SK-N-SH (cell line): Measurements from ENCODE around the gene SLC6A20. TPM values are rescaled to one million over a fixed set of nuclear protein-coding genes. Genes with fewer than 3 reads are reported as not detected.

ENCODE experiments used
- CTCF ChIA-PET: fragments of 300-600, 350-600 bp; formaldehyde crosslinking; extraction: SDS; loops from one replicate; lab custom pipeline; 2021; lab: Yijun Ruan, JAX
- POLR2A ChIA-PET: fragments of 350-600 bp; sonication (Branson Sonifier 250); formaldehyde crosslinking; extraction: SDS; loops from one replicate; lab custom pipeline; 2020; ENCODE audit warnings: antibody characterized with exemption, inconsistent platforms; lab: Yijun Ruan, JAX
- DNase-seq: peaks from one replicate; pipeline ENCODE4 v3.0.0; 2012
- H2AFZ ChIP-seq: fragments of 200-600 bp; sonication (generic); 2 replicates; pipeline ENCODE4 v1.8.1; 2016; ENCODE audit warnings: antibody characterized with exemption, mild to moderate bottlenecking, low read depth
- H3F3A ChIP-seq: fragments of 200-600 bp; sonication (generic); replicated peaks from 2 replicates; pipeline ENCODE3; 2016; ENCODE audit warnings: antibody characterized with exemption, mild to moderate bottlenecking; ENCODE audit not compliant: insufficient read depth
- H3K27ac ChIP-seq, 2 experiments: fragments of 200-500 bp in 1 of 2; fragments of 200-600 bp in 1 of 2; sonication (Bioruptor generic) in 1 of 2; sonication (generic), shearing (Covaris generic) in 1 of 2; 2 replicates each; pipeline versions ENCODE4 v1.5.1 to v1.6.1; 2014 to 2016; ENCODE audit warnings: low read depth in 2 of 2, inconsistent platforms in 1 of 2, low read length in 1 of 2, mild to moderate bottlenecking in 1 of 2, mixed read lengths in 1 of 2
- H3K27me3 ChIP-seq: fragments of 200-600 bp; sonication (generic), shearing (Covaris generic); 2 replicates; pipeline ENCODE4 v1.6.1; 2016; ENCODE audit warnings: mixed run types; ENCODE audit not compliant: insufficient read depth
- H3K36me3 ChIP-seq, 2 experiments: fragments of 200-500 bp in 1 of 2; fragments of 200-600 bp in 1 of 2; sonication (Bioruptor generic) in 1 of 2; sonication (generic) in 1 of 2; replicated peaks in 1 of 2; 2 replicates each; pipeline versions ENCODE3 to v1.5.1; 2014 to 2016; ENCODE audit warnings: low read length in 1 of 2, mild to moderate bottlenecking in 1 of 2; ENCODE audit not compliant: insufficient read depth in 2 of 2, control insufficient read depth in 1 of 2
- H3K4me1 ChIP-seq, 2 experiments: fragments of 200-500 bp in 1 of 2; fragments of 200-600 bp in 1 of 2; sonication (Bioruptor generic) in 1 of 2; sonication (generic), shearing (Covaris generic) in 1 of 2; 2 replicates each; pipeline versions ENCODE4 v1.5.1 to v1.6.1; 2014 to 2016; ENCODE audit warnings: low read depth in 1 of 2, low read length in 1 of 2, mixed run types in 1 of 2; ENCODE audit not compliant: insufficient read depth in 2 of 2, control insufficient read depth in 1 of 2
- H3K4me2 ChIP-seq: fragments of 200-600 bp; sonication (generic), shearing (Covaris generic); 2 replicates; pipeline ENCODE4 v1.6.1; 2017; ENCODE audit warnings: mixed run types
- H3K4me3 ChIP-seq, 2 experiments: fragments of 200-500 bp in 1 of 2; fragments of 200-600 bp in 1 of 2; sonication (Bioruptor generic) in 1 of 2; sonication (generic), shearing (Covaris generic) in 1 of 2; 2 replicates each; pipeline versions ENCODE4 v1.5.1 to v1.8.1; 2014 to 2016; ENCODE audit warnings: low read depth in 2 of 2, inconsistent platforms in 1 of 2, low read length in 1 of 2, mild to moderate bottlenecking in 1 of 2, mixed read lengths in 1 of 2, moderate library complexity in 1 of 2
- H3K79me2 ChIP-seq: fragments of 200-600 bp; sonication (generic); 2 replicates; pipeline ENCODE4 v1.8.1; 2017; ENCODE audit warnings: mild to moderate bottlenecking; ENCODE audit not compliant: insufficient read depth
- H3K9ac ChIP-seq: fragments of 200-600 bp; sonication (generic); 2 replicates; pipeline ENCODE4 v1.6.1; 2017; ENCODE audit warnings: mixed run types
- H3K9me2 ChIP-seq: fragments of 200-600 bp; sonication (generic); 2 replicates; pipeline ENCODE4 v1.6.1; 2017; ENCODE audit warnings: mixed run types
- H3K9me3 ChIP-seq: fragments of 200-600 bp; sonication (generic); 2 replicates; pipeline ENCODE4 v1.6.1; 2017; ENCODE audit warnings: mixed run types, mild to moderate bottlenecking, moderate library complexity
- H4K20me1 ChIP-seq: fragments of 200-600 bp; sonication (generic); 2 replicates; pipeline ENCODE4 v1.6.1; 2017; ENCODE audit warnings: mild to moderate bottlenecking, mixed run types; ENCODE audit not compliant: insufficient read depth
- CHD2 ChIP-seq: fragments of 150-350 bp; IDR thresholded peaks from 2 replicates; pipeline ENCODE4 v1.6.1; 2018; ENCODE audit warnings: low read length; ENCODE audit not compliant: partially characterized antibody
- CTCF ChIP-seq: fragments of 200-600 bp; sonication (generic); IDR thresholded peaks from 2 replicates; pipeline ENCODE4 v1.6.1; 2017; ENCODE audit warnings: antibody characterized with exemption, mild to moderate bottlenecking, moderate library complexity
- ELF1 ChIP-seq: IDR thresholded peaks from 2 replicates; pipeline ENCODE4 v1.4.0; 2012
- EP300 ChIP-seq, 2 experiments: IDR thresholded peaks; 2 replicates each; pipeline versions ENCODE4 v1.4.0 to v1.6.1; 2012; ENCODE audit warnings: borderline replicate concordance in 1 of 2, low read depth in 1 of 2, low read length in 1 of 2
- FOXJ3 ChIP-seq: sonication (generic); formaldehyde crosslinking; IDR thresholded peaks from 2 replicates; pipeline ENCODE4 v1.5.1; 2020; ENCODE audit warnings: mild to moderate bottlenecking, missing genetic modification reagents
- FOXM1 ChIP-seq: IDR thresholded peaks from 2 replicates; pipeline ENCODE4 v1.4.0; 2012; ENCODE audit warnings: low read depth, mild to moderate bottlenecking
- GATA2 ChIP-seq: sonication (generic); formaldehyde crosslinking; IDR thresholded peaks from 2 replicates; pipeline ENCODE4 v1.5.0; 2020; ENCODE audit warnings: mild to moderate bottlenecking, missing genetic modification reagents
- MEF2A ChIP-seq: IDR thresholded peaks from 2 replicates; pipeline ENCODE4 v1.4.0; 2012; ENCODE audit warnings: low read depth, borderline replicate concordance
- NFIC ChIP-seq: IDR thresholded peaks from 2 replicates; pipeline ENCODE4 v1.4.0; 2012; ENCODE audit warnings: borderline replicate concordance
- PBX3 ChIP-seq: IDR thresholded peaks from 2 replicates; pipeline ENCODE4; 2012
- POLR2AphosphoS5 ChIP-seq: IDR thresholded peaks from 2 replicates; pipeline ENCODE4 v1.6.1; 2012; ENCODE audit warnings: low read depth, low read length
- RCOR1 ChIP-seq: fragments of 150-350 bp; IDR thresholded peaks from 2 replicates; pipeline ENCODE4 v1.6.1; 2017; ENCODE audit warnings: antibody characterized with exemption, low read length
- REST ChIP-seq: IDR thresholded peaks from 2 replicates; pipeline ENCODE4 v1.6.1; 2012; ENCODE audit warnings: mild to moderate bottlenecking, low read depth, low read length, moderate library complexity
- RXRA ChIP-seq: IDR thresholded peaks from 2 replicates; pipeline ENCODE4 v1.4.0; 2012; ENCODE audit warnings: low read depth, mild to moderate bottlenecking, borderline replicate concordance
- SMC3 ChIP-seq: IDR thresholded peaks from 2 replicates; pipeline ENCODE4 v1.6.1; 2012; ENCODE audit warnings: low read depth, low read length, improper control_type of control experiment
- TCF12 ChIP-seq: IDR thresholded peaks from 2 replicates; pipeline ENCODE4 v1.4.0; 2012
- USF2 ChIP-seq: fragments of 150-350 bp; IDR thresholded peaks from 2 replicates; pipeline ENCODE4 v1.6.1; 2017; ENCODE audit warnings: antibody characterized with exemption, low read length, low read depth, borderline replicate concordance
- YY1 ChIP-seq: IDR thresholded peaks from 2 replicates; pipeline ENCODE4 v1.4.0; 2012; ENCODE audit warnings: low read depth, mild to moderate bottlenecking
- ZBTB33 ChIP-seq: IDR thresholded peaks from 2 replicates; pipeline ENCODE4 v1.4.0; 2012; ENCODE audit warnings: low read depth, borderline replicate concordance
- WGBS: methylation state at CpG from one replicate; pipeline ENCODE4 v1.1.6; 2017; ENCODE audit warnings: low lambda C conversion rate; 5-methylcytosine and 5-hydroxymethylcytosine counted together
- polyA plus RNA-seq, 3 experiments: library from polyadenylated mRNA; depleted of rRNA; stranded (reverse); fragments of >200 nt; gene quantifications; 2 replicates each; pipeline ENCODE4 v1.2.3, GENCODE V29; 2012

The SLC6A20 gene
- polyA plus RNA-seq, 1 of the 3 experiments (the other 2 are of a cell fraction): not detected

GRCh38 chr3:45753095-45753494 is 43.2 kb downstream of the SLC6A20 start:
- H3F3A ChIP-seq: no peaks in the 10 kb centered on the region
- H4K20me1 ChIP-seq: no peaks in the 10 kb centered on the region
- H3K27ac ChIP-seq: no peak overlapping the region
- H3K9ac ChIP-seq: no peak overlapping the region
- CTCF ChIA-PET: interaction anchor here (1.0 to 1.3 kb wide), 4 partner anchors 8 to 326 kb away, joined by 3 to 5 read pairs (median 4); no protein-coding TSS in a partner anchor
- no peaks in the 10 kb centered on the region for H3K9me2 ChIP-seq
- H3K4me3 ChIP-seq: no peak overlapping the region
- H3K27me3 ChIP-seq: no peaks in the 10 kb centered on the region
- H2AFZ ChIP-seq: no peak overlapping the region
- peaks cover 0 to under 1% of the 10 kb centered on the region in 2 experiments for H3K36me3 ChIP-seq
- TF ChIP-seq POLR2AphosphoS5: no peak
- TF ChIP-seq RXRA: no peak
- no peak for TF ChIP-seq NFIC
- TF ChIP-seq TCF12: no peak
- TF ChIP-seq YY1: no peak
- TF ChIP-seq CTCF: no peak
- TF ChIP-seq CHD2: no peak
- TF ChIP-seq MEF2A: no peak
- TF ChIP-seq ELF1: no peak
- TF ChIP-seq GATA2: no peak
- TF ChIP-seq ZBTB33: no peak
- TF ChIP-seq EP300 (IDR thresholded peaks at IDR 0.05; ENCODE audit: borderline replicate concordance in 1 of 2, low read depth in 1 of 2, low read length in 1 of 2): no peak
- no peak for TF ChIP-seq SMC3
- TF ChIP-seq FOXJ3 (CRISPR knock-in tag): no peak
- no peaks in the 10 kb centered on the region for H3K9me3 ChIP-seq
- no peaks in the 10 kb centered on the region for H3K79me2 ChIP-seq
- no peaks in the 10 kb centered on the region for H3K4me1 ChIP-seq
- WGBS: 76% methylated on average over 3 of the region's 3 CpGs
- H3K4me2 ChIP-seq: no peak overlapping the region
- no peak for DNase-seq
- POLR2A ChIA-PET: interaction anchor here (1.1 kb wide), 1 partner anchor 10 kb away, joined by 3 read pairs; no protein-coding TSS in a partner anchor

- H3K36me3 ChIP-seq: peaks cover 0 to 12% of the 10 kb centered on the region in 2 experiments
- no peak overlapping the region for H3K27ac ChIP-seq
- 93% methylated on average over 7 of the region's 7 CpGs for WGBS
- no peak overlapping the region for H3K4me3 ChIP-seq
- no peaks in the 10 kb centered on the region for H3K27me3 ChIP-seq
- DNase-seq: no peak
- H2AFZ ChIP-seq: no peak overlapping the region
- ChIA-PET POLR2A (no interaction called here), CTCF (interaction anchor here (1.0 to 5.0 kb wide), 3 partner anchors 10 to 327 kb away, joined by 3 to 36 read pairs (median 4); no protein-coding TSS in a partner anchor)
- H3K4me2 ChIP-seq: no peak overlapping the region
- H4K20me1 ChIP-seq: no peaks in the 10 kb centered on the region
- H3F3A ChIP-seq: no peaks in the 10 kb centered on the region
- no peaks in the 10 kb centered on the region for H3K9me3 ChIP-seq
- no peaks in the 10 kb centered on the region for H3K9me2 ChIP-seq
- H3K79me2 ChIP-seq: no peaks in the 10 kb centered on the region
- H3K4me1 ChIP-seq: no peaks in the 10 kb centered on the region
- no peak overlapping the region for H3K9ac ChIP-seq
- no peak for TF ChIP-seq PBX3
- no peak for TF ChIP-seq USF2
- no peak for TF ChIP-seq REST
- no peak for TF ChIP-seq FOXM1
- TF ChIP-seq RXRA: no peak
- TF ChIP-seq RCOR1: no peak
Measured at GRCh38 chr3:45751537-45752242, 44.6 kb downstream of the SLC6A20 start.
